ENCODE measurements around the gene APOL5. TPM values are rescaled to one million over a fixed set of nuclear protein-coding genes. Genes with fewer than 3 reads are reported as not detected.
A peak's percentile ranks its signal among the peaks of the same experiment; 100 is the strongest.

Gene APOL5
- total RNA-seq, 2 experiments from 2014 or later: 0.67 to 1.8 TPM

DNA sequence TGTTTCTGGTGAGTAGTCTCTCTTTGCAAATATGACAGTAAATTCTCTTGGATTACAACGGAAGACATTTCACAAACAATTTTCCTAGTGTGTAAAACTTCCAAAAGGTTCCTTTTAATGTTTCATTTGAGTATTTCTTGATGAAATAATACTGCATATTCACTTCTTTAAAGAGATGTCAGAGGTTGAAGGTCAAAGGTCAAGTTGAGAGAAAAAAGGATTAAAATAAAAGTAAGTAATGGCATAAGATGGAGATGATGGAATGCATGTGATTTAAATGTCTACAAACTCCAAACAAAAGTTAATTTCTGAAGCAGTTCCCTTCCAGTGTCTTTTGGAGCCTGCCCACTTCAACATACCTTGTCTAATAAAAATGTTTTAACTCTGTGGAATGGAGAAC lies 40.7 kb downstream of the APOL5 start:
- no peak overlapping the region for H3K4me2 ChIP-seq (ENCODE audit: low read length)
- H3K79me2 ChIP-seq (ENCODE audit: insufficient read depth, low read depth, low read length): no peaks in the 10 kb centered on the region; the same call in 1 of the 2 replicates
- H2AFZ ChIP-seq (ENCODE audit: low read length): no peak overlapping the region
- intact Hi-C loops (cut with micrococcal nuclease; ENCODE audit: unreplicated experiment): no loop called here
- no peaks in the 10 kb centered on the region for H3K9me2 ChIP-seq (ENCODE audit: insufficient read depth, low read length)
- CTCF ChIA-PET (ENCODE audit: unreplicated experiment): no interaction called here
- DNase-seq (ENCODE audit: low spot score): no peak
- no peak overlapping the region for H3K4me3 ChIP-seq (ENCODE audit: low read depth, low read length, poor library complexity, severe bottlenecking)
- H3K9me3 ChIP-seq (ENCODE audit: low read length): no peaks in the 10 kb centered on the region
- H3K27ac ChIP-seq (ENCODE audit: low read depth, low read length, poor library complexity, severe bottlenecking): no peak overlapping the region
- POLR2A ChIA-PET: no interaction called here
- H3K4me1 ChIP-seq (ENCODE audit: insufficient read depth, low read length, poor library complexity, severe bottlenecking): peaks cover 55% of the 10 kb centered on the region
- H4K20me1 ChIP-seq (ENCODE audit: insufficient read depth, low read length): no peaks in the 10 kb centered on the region
- no peak for TF ChIP-seq EZH2phosphoT487 (IDR thresholded peaks at IDR 0.05; ENCODE audit: borderline replicate concordance, low read depth, low read length)
- TF ChIP-seq, protein P1, sequence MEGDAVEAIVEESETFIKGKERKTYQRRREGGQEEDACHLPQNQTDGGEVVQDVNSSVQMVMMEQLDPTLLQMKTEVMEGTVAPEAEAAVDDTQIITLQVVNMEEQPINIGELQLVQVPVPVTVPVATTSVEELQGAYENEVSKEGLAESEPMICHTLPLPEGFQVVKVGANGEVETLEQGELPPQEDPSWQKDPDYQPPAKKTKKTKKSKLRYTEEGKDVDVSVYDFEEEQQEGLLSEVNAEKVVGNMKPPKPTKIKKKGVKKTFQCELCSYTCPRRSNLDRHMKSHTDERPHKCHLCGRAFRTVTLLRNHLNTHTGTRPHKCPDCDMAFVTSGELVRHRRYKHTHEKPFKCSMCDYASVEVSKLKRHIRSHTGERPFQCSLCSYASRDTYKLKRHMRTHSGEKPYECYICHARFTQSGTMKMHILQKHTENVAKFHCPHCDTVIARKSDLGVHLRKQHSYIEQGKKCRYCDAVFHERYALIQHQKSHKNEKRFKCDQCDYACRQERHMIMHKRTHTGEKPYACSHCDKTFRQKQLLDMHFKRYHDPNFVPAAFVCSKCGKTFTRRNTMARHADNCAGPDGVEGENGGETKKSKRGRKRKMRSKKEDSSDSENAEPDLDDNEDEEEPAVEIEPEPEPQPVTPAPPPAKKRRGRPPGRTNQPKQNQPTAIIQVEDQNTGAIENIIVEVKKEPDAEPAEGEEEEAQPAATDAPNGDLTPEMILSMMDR (conservative IDR thresholded peaks at IDR 0.05; ENCODE audit: low read length): no peak
- H3K36me3 ChIP-seq (ENCODE audit: insufficient read depth, low read length): peaks cover 83% of the 10 kb centered on the region
- BruUV-seq (replicated peaks): no TSS peak

DNA sequence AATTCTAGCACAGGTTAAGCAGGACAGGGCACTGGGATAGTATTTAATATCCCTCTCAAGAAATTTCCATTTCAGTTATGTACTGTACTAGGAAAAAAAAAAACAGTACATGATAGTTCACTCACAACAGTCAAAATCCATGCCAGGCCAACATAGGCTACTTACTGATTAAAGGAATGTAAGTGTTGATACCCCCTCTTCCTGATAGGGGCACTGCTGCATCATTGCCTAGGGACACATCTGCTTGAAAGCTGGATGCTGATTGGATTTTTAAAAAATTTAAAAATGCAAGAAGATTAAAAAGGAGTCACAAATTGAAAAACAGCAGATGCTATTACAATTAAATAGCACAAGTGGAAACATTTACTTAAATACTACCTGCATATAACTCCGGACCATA lies 43.4 kb downstream of the APOL5 start:
- peaks cover 29% of the 10 kb centered on the region for H3K4me1 ChIP-seq (ENCODE audit: insufficient read depth, low read length, poor library complexity, severe bottlenecking)
- H4K20me1 ChIP-seq (ENCODE audit: insufficient read depth, low read length): no peaks in the 10 kb centered on the region
- no peaks in the 10 kb centered on the region for H3K9me2 ChIP-seq (ENCODE audit: insufficient read depth, low read length)
- DNase-seq (ENCODE audit: low spot score): no peak
- intact Hi-C loops (cut with micrococcal nuclease; ENCODE audit: unreplicated experiment): loop anchor here (2.0 to 10.0 kb wide), 2 partner anchors 160 to 364 kb away; no protein-coding TSS in a partner anchor
- no peak overlapping the region for H3K27ac ChIP-seq (ENCODE audit: low read depth, low read length, poor library complexity, severe bottlenecking)
- ChIA-PET POLR2A (no interaction called here), CTCF (ENCODE audit: unreplicated experiment) (interaction anchor here (1.0 kb wide), 1 partner anchor 77 kb away, joined by 3 read pairs; no protein-coding TSS in a partner anchor)
- no peak overlapping the region for H3K4me3 ChIP-seq (ENCODE audit: low read depth, low read length, poor library complexity, severe bottlenecking)
- no peaks in the 10 kb centered on the region; the same call in 1 of the 2 replicates for H3K9me3 ChIP-seq (ENCODE audit: low read length)
- H3K4me2 ChIP-seq (ENCODE audit: low read length): no peak overlapping the region
- no peak for TF ChIP-seq EZH2phosphoT487 (IDR thresholded peaks at IDR 0.05; ENCODE audit: borderline replicate concordance, low read depth, low read length)
- TF ChIP-seq, protein P1 (conservative IDR thresholded peaks at IDR 0.05; ENCODE audit: low read length): peak; percentile 78
- no TSS peak for BruUV-seq (replicated peaks)
- peaks cover 71% of the 10 kb centered on the region for H3K36me3 ChIP-seq (ENCODE audit: insufficient read depth, low read length)
- no peak overlapping the region for H2AFZ ChIP-seq (ENCODE audit: low read length)
- H3K79me2 ChIP-seq (ENCODE audit: insufficient read depth, low read depth, low read length): no peaks in the 10 kb centered on the region

All from OCI-LY7 (cell line).